WTC11 (cell line): Measurements from ENCODE around the gene KRT76.

Experiments
- EMX1 ChIP-seq: fragments of 250-450 bp; sonication (Bioruptor Pico); IDR thresholded peaks from 2 replicates; pipeline ENCODE4 v1.8.0; 2021; ENCODE audit warnings: mild to moderate bottlenecking
- FOXJ3 ChIP-seq: sonication (generic); formaldehyde crosslinking; IDR thresholded peaks from 2 replicates; pipeline ENCODE4 v1.9.0; 2021; ENCODE audit warnings: missing genetic modification reagents, mild to moderate bottlenecking, borderline replicate concordance
- GTF2I ChIP-seq: fragments of 250-450 bp; sonication (Bioruptor Pico); conservative IDR thresholded peaks from 2 replicates; pipeline ENCODE4 v1.4.0; 2021; ENCODE audit warnings: mild to moderate bottlenecking
- SMAD4 ChIP-seq: sonication (generic); formaldehyde crosslinking; IDR thresholded peaks from 2 replicates; pipeline ENCODE4 v1.8.0; 2022; ENCODE audit warnings: mild to moderate bottlenecking, missing genetic modification reagents
- ZNF423 ChIP-seq: fragments of 250-450 bp; sonication (Bioruptor Pico); IDR thresholded peaks from 2 replicates; pipeline ENCODE4 v2.1.2; 2022; ENCODE audit warnings: mild to moderate bottlenecking, moderate library complexity
- ZNF512 ChIP-seq: sonication (generic); formaldehyde crosslinking; IDR thresholded peaks from 2 replicates; pipeline ENCODE4 v1.8.1; 2022; ENCODE audit warnings: missing genetic modification reagents, borderline replicate concordance
- TF ChIP-seq, protein P1 (sequence below): sonication (generic); formaldehyde crosslinking; IDR thresholded peaks from 2 replicates; pipeline ENCODE4 v1.8.1; 2023; ENCODE audit warnings: mild to moderate bottlenecking, missing genetic modification reagents
- TF ChIP-seq, protein P2 (sequence below): fragments of 200-600 bp; IDR thresholded peaks from 2 replicates; pipeline ENCODE4 v1.8.0; 2022; ENCODE audit warnings: antibody characterized with exemption
- TF ChIP-seq, protein P3 (sequence below): sonication (generic); formaldehyde crosslinking; IDR thresholded peaks from 2 replicates; pipeline ENCODE4 v1.8.1; 2023; ENCODE audit warnings: mild to moderate bottlenecking, missing genetic modification reagents, moderate library complexity
- TF ChIP-seq, protein P4 (sequence below): sonication (generic); formaldehyde crosslinking; IDR thresholded peaks from 2 replicates; pipeline ENCODE4 v1.8.1; 2022; ENCODE audit warnings: mild to moderate bottlenecking, missing genetic modification reagents, moderate library complexity, borderline replicate concordance

DNA sequence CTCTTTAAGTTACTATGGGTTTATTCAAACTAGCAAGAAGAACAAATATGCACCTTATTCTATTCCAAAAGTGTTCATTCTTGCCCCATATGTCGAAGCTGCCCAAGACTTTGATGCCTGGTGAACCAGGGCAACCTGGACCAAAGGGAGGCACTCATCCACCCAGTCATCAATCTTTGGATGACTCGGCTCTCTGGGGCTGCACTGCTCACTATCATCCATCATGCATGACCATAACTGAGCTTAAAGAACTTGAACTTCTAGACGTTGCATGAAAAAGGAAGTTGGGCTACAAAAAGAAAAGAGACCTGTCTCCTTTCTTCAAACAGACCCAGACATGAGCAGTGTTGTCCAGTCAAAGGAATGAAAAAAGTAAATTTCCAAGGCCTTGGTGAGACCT, 35.6 kb upstream of the KRT76 start:
- TF ChIP-seq EMX1 (CRISPR knock-in tag) (no peak), SMAD4 (no peak), ZNF423 (no peak), ZNF512 (no peak), FOXJ3 (no peak), GTF2I (no peak)
- TF ChIP-seq, protein P1, sequence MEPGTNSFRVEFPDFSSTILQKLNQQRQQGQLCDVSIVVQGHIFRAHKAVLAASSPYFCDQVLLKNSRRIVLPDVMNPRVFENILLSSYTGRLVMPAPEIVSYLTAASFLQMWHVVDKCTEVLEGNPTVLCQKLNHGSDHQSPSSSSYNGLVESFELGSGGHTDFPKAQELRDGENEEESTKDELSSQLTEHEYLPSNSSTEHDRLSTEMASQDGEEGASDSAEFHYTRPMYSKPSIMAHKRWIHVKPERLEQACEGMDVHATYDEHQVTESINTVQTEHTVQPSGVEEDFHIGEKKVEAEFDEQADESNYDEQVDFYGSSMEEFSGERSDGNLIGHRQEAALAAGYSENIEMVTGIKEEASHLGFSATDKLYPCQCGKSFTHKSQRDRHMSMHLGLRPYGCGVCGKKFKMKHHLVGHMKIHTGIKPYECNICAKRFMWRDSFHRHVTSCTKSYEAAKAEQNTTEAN (CRISPR knock-in tag), result no peak
- TF ChIP-seq, protein P2, sequence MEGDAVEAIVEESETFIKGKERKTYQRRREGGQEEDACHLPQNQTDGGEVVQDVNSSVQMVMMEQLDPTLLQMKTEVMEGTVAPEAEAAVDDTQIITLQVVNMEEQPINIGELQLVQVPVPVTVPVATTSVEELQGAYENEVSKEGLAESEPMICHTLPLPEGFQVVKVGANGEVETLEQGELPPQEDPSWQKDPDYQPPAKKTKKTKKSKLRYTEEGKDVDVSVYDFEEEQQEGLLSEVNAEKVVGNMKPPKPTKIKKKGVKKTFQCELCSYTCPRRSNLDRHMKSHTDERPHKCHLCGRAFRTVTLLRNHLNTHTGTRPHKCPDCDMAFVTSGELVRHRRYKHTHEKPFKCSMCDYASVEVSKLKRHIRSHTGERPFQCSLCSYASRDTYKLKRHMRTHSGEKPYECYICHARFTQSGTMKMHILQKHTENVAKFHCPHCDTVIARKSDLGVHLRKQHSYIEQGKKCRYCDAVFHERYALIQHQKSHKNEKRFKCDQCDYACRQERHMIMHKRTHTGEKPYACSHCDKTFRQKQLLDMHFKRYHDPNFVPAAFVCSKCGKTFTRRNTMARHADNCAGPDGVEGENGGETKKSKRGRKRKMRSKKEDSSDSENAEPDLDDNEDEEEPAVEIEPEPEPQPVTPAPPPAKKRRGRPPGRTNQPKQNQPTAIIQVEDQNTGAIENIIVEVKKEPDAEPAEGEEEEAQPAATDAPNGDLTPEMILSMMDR, result no peak
- TF ChIP-seq, protein P3, sequence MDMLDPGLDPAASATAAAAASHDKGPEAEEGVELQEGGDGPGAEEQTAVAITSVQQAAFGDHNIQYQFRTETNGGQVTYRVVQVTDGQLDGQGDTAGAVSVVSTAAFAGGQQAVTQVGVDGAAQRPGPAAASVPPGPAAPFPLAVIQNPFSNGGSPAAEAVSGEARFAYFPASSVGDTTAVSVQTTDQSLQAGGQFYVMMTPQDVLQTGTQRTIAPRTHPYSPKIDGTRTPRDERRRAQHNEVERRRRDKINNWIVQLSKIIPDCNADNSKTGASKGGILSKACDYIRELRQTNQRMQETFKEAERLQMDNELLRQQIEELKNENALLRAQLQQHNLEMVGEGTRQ (CRISPR knock-in tag), result no peak
- TF ChIP-seq, protein P4, sequence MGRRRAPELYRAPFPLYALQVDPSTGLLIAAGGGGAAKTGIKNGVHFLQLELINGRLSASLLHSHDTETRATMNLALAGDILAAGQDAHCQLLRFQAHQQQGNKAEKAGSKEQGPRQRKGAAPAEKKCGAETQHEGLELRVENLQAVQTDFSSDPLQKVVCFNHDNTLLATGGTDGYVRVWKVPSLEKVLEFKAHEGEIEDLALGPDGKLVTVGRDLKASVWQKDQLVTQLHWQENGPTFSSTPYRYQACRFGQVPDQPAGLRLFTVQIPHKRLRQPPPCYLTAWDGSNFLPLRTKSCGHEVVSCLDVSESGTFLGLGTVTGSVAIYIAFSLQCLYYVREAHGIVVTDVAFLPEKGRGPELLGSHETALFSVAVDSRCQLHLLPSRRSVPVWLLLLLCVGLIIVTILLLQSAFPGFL (CRISPR knock-in tag), result no peak
